Measurements from ENCODE around the gene SV2B.

DNA sequence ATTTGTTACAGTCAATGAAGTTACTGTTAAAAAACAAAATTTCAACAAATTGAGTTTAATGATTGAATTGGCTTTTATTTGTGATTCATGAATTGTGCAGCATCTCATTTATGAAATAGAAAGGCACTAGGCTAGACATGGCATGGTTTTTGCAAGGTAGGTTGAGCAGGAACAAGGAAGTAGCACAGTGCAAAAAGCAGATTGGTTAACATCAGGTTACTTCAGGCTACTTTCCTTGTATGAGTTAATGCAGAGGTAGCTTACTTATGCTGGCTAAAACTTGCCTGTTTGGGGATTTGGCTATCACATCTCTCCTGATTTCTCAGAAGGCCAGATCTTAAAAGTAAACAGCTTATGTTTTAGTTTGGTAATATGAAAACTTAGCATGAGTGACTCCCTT lies 23.0 kb upstream of the SV2B start:
- TF ChIP-seq, protein P1, sequence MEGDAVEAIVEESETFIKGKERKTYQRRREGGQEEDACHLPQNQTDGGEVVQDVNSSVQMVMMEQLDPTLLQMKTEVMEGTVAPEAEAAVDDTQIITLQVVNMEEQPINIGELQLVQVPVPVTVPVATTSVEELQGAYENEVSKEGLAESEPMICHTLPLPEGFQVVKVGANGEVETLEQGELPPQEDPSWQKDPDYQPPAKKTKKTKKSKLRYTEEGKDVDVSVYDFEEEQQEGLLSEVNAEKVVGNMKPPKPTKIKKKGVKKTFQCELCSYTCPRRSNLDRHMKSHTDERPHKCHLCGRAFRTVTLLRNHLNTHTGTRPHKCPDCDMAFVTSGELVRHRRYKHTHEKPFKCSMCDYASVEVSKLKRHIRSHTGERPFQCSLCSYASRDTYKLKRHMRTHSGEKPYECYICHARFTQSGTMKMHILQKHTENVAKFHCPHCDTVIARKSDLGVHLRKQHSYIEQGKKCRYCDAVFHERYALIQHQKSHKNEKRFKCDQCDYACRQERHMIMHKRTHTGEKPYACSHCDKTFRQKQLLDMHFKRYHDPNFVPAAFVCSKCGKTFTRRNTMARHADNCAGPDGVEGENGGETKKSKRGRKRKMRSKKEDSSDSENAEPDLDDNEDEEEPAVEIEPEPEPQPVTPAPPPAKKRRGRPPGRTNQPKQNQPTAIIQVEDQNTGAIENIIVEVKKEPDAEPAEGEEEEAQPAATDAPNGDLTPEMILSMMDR (IDR thresholded peaks at IDR 0.05), result no peak
- TF ChIP-seq POLR2A (IDR thresholded peaks at IDR 0.05), result no peak

All from testis (tissue), 2 donors.